Activated CD8-positive, alpha-beta memory T cell treated with anti-CD3 and anti-CD28 coated beads, Interleukin-2, amount 50 U/mL, for 1 hour (primary cell): ENCODE data around the gene MIPEP.

Experiments used
- DNase-seq: peaks from one replicate; pipeline ENCODE4 v3.0.0-alpha.2; 2020; ENCODE audit errors: extremely low read depth

The MIPEP gene

DNA sequence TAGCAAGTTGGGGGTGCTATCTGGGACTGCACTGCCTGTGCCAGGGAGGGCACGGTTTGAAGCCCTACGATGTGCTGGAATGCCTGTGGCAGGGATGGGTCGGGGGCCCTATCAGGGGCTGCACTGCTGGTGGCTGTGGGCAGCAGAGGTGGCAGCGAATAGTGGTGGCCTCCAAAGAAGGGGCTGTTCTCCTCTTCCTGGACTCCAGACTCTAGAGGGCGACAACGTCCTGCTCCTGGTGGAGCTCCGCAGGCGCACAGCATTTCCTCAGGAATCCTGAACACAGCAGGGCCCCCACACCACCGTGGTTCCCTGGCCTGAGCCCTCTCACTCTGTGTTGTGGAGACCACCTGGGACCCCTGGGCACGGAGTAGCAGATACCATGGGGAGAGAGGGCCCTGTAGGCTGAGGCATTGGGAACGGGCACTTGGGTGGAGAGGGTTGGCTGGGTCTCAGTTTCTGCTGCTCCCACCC, 173.4 kb downstream of the MIPEP start:
- no peak for DNase-seq

DNA sequence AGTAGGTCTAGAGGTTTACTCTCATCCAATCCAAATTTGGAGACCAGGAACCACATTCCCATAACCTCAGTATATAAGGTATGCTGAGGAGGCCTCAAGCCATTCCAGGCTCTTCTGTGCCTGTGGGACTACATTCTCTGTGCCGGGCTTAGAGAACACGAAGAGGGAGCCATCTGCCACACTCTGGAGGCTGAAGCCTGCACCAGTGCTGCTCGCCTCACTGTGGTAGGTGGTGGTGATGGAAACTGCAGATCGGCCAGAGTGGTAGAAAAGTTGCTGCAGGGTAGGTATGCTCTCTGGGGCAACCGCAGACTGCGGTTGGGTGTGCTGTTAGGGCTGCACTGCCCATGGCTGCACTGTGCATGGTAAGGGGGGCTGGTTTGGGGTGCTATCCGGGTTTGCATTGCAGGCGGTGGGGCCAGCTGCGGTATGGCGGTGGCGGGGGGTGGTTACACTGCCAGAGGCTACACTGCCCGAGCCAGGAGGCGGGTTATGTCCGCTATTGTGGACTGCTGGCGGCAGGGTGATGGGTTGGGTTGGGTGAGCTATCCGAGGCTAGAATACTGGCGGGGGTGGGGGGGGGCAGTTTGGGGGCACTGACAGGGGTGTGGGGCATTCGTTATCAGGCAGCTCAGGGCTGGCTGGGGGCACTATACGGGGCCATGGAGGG, 174.0 kb downstream of the MIPEP start:
- DNase-seq: no peak

DNA sequence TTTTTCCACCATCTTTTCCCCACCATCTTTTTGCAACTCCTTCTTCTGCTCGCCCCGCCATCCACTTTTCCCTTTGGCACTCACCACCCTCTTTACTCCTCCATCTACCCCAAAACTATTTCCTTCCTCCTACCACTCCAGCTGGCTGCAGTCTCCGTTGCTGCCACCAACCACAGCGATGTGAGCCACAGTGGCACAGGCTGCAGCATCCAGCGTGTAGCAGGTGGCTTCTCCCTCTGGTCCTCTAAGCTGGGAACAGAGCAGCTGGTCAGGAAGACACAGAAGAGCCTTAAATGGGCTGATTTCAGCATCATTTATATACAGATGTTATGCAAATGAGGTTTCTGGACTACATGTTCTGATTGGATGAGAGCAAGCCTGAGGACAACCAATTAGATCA, 174.5 kb downstream of the MIPEP start:
- DNase-seq: no peak

DNA sequence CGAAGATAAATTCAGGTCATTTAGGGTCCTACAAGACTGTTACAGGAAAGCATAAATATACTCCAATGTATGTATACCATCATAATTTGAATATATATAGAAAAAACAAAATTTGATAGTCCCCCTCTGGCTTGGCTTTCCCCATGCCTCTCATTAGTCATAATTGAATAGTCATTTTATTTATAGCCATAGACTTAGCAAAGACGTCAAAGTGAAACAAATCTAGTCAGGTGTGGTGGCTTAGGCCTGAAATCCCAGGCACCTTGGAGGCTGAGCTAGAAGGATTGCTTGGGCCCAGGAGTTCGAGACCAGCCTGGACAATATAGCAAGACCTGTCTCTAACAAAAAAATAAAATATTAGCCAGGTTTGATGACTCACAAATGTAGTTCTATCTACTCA, 177.8 kb downstream of the MIPEP start:
- DNase-seq: no peak

DNA sequence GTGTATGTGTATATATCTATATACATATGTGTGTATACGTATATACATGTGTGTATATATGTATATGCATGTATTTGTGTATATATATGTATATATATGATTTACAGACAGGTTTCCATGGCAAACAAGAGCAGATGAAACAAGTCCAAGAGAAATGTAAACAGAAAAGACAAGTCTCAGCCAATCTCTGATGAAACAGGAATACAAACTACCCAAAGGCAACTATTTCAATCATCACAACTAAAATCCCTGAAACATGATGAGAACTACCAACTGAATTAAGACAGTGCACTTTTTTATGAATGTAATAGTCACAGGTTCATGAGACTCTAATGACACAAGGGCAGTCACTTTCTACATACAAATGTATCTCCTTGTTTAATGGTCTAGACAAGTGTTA, 178.8 kb downstream of the MIPEP start:
- no peak for DNase-seq

DNA sequence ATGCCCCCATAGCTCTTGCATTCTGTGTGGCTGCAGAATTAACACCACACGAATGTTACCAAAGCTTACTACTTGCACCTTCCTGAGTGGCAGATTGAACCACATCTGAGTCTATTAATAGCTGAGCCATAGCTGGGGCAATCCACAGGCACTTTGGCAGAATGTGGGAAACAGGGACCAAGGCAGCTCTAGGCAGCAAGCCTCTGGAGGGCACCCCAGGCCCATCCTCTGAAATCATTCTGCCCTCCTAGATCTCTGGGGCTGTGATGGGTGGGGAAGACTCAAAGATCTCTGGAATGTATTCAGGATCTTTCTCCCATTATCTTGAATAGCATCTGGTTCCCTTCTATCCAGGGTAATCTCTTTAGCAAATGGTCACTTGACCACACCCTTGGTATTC, 179.7 kb downstream of the MIPEP start:
- DNase-seq: no peak

DNA sequence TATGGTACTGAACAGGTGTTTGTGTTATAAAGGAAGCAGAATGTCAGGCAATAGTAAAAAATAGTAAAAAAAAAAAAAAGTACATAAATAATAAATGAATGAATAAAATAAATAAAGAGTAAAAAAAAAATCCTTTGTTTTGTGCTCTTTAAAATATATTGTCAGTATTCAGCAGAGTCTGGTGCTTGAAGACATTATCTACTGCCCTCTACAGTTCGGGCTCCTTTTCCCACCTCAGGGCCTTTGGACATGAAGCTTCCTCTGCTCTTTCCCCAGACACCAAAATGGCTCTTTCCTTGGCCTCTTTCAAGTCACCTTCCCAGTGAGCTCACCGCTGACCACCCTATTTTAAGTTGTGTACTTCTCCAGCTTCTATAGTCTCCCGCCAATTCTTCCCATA, 181.5 kb downstream of the MIPEP start:
- DNase-seq: no peak

DNA sequence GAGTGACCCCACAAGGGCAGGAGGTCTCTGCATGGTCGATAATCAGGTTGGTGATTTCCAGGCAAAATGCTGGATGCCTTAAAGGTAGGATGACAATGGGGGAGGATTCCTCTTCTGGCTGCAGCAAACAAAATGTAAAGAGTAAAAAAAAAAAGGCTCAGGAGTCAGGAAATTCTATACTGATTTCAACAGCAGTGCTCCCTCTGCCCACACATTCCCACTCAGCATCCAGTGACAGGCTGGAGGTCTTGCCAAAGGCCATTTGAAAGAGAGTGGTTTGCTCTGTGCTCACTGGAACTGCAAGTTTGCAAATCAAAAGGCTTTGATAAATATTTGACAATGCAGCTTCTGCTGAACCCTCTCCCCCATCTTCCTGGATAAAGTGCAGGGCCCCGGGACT, 183.6 kb downstream of the MIPEP start:
- DNase-seq: no peak

DNA sequence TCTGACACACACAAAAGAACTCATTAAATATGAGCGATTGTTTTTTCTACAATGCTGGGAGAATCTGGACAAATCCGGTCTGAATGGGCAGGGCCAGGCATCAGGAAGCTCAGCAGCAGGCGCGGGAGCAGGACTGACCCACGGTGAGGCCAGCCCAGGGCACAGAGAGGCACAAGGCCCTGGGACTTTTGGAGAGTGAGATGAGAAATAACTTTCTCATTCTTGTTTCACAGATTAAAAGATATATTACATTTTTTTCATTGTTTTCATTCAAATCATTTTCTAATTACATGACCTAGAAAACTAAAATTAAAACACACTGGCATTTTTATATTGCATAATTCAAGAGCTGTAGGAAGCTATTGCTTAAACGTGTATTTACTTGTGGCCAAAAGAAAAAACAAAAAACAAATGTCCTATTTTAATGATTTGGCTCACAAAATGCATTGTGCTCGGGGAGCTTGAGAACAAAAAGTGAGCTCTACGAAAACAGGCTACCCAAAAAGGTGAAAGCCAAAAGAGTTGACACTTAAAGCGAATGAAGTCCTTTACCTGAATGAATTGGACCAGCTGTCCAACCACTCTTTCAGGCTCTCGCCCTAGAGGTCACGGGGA, 185.8 kb downstream of the MIPEP start:
- DNase-seq: no peak

DNA sequence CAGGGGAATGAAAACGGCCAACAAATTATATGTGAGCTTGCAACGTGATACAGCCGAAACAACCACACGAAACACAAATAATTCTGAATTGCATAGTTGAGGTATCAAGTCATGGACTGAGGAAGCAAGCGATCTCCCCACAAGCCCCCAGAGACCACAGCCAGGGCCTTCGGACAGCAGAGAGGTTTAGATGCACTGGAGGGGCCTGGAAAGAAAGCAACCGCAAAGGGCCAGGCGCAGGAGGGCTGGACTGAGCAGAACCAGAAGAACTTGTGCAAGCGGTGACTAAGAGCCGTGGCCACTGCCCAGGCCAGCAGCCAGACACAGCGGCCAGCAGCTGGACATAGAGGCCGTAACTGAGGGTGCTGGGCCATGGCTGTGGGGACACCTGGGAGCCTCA, 187.6 kb downstream of the MIPEP start:
- DNase-seq: no peak

DNA sequence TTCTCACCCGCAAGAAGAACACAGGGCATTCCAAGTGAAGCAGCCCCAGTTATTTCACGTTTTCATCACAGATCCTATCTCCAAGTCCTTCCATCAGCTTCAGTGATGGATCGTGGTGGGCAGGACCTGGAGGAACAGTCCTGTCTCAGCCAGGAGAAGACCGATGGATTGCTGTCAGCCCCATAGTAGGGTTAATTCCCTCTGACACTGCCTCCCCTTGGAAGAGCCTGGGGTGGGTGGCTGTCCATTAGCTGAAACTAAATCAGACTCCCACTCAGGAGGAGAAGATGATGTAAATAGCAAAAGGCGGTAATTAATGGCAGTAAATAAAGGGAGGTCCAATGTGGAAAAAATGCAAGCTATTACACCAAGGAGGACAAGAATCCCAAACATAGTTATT, 188.0 kb downstream of the MIPEP start:
- no peak for DNase-seq

DNA sequence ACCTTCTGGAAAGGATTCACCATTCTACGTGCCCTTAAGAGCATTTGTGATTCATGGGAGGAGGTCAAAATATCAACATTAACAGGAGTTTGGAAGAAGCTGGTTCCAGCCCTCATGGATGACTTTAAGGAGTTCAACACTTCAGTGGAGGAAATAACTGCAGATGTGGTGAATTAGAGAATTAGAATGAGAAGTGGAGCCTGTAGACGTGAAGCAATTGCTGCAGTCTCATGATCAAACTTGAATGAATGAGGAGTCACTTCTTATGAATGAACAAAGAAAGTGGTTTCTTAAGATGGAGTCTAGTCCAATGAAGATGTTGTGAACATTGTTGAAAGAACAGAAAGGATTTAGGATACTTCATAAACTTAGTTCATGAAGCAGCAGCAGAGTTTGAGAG, 189.9 kb downstream of the MIPEP start:
- no peak for DNase-seq

DNA sequence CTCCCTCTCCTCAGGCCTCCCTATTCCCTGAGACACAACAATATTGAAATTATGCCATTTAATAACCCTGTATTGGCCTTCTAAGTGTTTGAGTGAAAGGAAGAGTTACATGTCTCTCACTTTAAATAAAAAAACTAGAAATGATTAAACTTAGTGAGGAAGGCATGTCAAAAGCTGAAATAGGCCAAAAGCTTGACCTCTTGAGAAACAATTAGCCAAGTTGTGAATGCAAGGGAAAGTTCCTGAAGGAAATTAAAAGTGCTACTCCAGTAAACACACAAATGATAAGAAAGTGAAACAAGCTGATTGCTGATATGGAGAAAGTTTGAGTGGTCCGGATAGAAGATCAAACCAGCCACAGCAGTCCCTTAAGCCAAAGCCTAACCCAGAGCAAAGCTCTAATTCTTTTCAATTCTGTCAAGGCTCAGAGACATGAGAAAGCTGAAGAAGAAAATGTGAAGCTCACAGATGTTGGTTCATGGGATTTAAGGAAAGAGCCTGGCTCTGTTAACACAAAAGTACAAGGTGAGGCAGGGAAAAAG, 191.4 kb downstream of the MIPEP start:
- DNase-seq: no peak

DNA sequence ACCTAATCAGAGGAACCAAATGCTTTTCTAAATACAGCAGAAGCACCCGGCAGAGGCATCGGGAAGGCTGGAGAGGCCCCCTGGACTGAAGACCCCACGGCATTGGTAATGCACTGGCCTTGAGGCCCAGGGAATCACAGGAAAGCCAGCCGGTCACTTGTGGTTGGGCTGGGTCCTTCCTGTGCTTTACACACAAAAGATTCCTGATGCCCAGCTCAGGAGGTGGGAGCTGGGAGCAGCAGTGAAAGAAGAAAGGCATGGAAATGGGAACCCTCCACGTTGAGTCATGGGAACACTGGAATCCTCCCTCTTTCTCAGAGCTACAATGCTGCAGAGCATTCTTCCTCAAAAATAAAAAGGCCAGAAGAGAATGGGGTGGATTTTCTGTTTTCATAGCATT, 192.6 kb downstream of the MIPEP start:
- no peak for DNase-seq

DNA sequence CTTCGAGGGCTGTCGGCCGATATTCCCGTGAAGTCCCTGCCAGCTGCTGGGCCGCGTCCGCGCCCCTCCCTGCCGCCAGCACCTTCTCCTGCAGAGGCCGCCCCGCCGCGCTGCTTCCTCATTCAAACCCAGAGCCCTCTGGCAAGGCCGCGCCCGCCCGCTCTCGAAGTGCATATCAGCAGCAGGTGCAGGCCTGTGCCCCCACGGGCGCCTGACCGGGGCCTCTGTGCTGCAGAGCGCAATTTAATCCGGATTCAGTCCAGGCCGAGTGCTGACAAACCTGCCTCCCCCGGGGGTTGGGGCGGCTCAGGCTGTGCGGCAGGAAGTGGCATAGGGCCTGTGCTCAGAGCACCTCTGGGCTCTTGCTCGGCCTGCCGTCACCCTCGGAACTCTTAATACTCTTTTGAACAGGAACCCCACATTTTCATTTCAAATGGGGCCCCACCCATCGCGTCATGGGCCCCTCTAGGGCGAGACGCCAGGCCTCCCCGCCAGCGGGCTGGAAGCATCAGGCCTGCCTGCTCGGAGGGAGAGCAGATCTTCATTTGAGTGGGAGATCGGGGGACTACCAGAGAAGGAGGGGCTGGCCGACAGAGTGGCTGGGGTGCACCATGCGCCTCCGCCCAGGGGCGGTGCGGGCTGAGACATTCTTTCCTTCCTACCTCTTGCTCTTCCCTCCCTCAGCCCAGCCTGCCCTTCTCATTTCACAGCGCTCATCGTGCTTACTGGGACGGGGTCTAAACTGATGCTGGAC, 193.3 kb downstream of the MIPEP start:
- DNase-seq: no peak

DNA sequence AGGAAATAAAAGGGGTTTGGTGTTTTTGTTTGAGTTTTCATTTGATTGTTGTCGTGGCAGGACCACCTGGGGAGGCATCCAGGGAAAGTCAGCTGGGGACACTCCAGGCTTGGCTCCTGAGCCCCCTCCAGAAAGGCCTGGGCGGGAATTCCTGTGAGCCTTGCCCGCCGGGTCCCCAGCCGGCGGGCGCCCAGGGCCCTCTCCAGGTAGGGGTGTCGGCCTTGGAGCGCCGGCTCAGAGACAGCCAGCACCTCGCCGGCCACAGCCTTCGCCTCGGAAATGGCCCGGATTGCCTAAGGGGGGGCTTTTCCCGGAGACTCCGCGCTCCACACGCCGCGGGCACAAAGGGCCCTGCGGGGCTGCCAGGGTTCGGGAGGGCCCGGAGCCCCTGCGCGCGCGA, 194.0 kb downstream of the MIPEP start:
- DNase-seq: no peak

DNA sequence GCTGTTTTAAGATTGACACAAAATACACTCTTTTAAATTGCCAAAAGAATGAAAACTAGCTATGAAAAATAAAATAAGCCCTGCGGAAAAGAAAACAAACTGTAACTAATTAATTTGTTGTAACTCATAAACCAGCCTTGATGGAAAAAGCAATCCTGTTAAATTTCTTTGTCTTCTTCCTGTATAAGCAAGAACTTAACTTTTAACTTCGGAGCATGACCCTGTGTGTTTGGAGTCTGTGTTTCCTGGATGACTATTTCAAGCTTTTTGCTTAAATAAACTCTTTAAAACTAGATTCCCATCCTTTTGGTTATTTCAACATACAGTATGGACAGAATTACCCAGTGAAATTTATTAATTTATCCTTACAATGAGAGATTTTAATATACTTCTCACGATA, 196.4 kb downstream of the MIPEP start:
- DNase-seq: no peak

DNA sequence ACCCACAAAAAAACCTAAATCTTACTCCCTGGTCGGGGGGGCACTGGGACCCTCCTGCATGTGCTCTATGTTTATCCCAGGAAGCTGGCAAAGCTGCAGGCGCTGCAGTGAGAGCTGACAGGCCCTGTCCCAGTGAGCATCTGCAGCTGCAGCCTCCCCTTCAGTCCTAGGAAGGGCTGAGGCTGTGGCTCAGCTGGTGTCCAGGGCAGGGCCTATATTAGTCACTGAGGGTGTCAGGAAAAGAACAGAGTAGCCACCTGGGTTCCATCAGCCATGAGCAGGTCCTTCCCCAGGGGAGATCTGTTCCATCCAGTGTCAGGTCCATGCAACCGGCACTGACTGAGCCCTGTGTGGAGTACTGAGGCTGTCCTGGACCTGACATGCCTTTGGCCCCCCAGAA, 198.5 kb downstream of the MIPEP start:
- no peak for DNase-seq

DNA sequence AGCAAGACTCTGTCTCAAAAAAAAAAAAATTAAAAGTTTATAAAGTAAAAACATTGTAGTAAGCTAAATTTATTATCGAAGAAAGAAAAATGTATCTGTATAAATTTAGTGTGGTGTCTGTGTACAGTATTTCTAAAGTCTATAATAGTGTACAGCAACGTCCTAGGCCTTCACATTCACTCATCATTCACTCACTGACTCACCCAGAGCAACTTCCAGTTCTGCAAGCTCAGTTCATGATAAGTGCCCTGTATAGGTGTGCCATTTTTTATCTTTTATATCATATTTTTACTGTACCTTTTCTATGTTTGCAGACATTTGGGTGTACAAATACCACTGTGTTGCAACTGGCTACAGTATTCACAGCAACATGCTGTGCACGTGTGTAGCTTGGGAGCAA, 200.9 kb downstream of the MIPEP start:
- DNase-seq: no peak

DNA sequence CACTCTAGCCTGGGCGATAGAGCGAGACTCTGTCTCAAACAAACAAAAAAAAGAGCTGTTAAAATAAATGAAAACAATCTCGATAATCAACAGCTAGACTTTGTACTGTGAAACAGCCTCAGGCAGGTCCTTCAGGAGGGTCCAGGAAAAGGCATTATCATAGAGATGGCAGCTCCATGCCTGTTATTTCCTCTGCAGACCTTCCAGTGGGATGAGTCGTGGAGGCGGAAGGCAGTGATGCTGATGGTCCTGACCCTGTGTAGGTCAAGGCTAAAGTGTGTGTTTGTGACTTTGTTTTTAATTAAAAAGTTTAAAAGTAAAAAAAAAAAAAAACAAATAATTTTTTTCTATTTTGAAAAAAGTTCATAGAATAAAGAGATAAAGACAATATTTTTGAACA, 201.6 kb downstream of the MIPEP start:
- DNase-seq: no peak

DNA sequence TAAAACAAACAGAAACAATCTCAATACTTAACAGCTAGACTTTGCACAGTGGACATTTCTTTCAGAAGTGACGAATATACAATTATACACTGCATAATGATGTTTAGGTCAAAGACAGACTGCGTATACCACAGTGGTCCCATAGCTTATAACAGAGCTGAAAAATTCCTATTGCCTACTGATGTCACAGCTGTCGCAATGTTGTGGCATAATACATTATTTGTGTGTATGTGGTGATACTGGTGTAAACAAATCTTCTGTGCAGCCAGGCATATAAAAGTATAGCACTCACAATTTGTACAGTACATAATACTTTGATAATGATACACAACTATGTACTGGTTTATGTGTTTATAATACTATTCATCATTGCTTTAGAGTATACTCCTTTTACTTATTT, 202.3 kb downstream of the MIPEP start:
- DNase-seq: no peak

DNA sequence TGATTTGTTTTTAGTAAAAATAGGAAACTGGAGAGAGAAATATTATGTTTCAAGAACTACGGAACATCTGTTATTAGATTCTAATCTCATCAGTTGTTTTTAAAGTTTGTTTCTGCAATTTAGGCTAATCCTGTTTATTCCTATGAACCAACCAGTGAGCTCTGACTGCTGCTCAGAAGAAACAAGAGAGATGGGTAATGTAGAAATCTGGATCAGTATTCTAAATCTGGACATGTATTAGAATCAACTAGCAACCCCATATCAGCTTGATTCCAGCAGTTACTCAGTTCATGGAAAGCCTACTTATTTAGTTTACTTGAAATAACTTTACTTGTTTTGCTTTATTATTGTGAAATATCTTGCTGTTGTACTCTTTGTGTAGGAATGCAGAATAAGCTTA, 203.8 kb downstream of the MIPEP start:
- DNase-seq: no peak

DNA sequence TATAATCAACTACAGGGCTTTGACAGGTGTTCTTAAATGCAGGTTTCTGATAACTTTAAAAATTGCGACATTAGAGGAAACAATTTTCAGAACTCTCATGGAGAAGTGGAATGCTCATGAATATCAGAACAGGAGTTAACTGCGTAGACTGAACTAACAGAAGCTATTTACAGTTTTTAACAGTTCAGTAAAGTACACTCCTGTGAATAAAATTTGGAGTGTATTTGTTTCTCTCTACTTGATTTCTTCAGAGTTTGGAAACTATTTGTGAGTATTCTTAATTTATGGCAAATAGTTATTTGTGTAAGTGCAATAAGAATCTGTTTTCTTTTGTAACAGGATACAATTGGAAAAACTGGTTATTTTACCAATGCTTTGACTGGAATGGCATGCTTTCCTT, 204.6 kb downstream of the MIPEP start:
- DNase-seq: no peak
